Measurements from ENCODE around the gene SMIM26. TPM values are rescaled to one million over a fixed set of nuclear protein-coding genes. Genes with fewer than 3 reads are reported as not detected.

SMIM26 gene
- total RNA-seq, 2 donors from 2014 or later = 153 to 169 TPM

- Histone ChIP-seq H3K9me3 (no peaks in the 10 kb centered on the region), H3K27me3 (replicated peaks; ENCODE audit: insufficient read depth) (no peaks in the 10 kb centered on the region), H3K36me3 (no peaks in the 10 kb centered on the region), H3K27ac (peak overlapping the region; percentile 62 to 73), H3K4me3 (peak overlapping the region; percentile 78 to 93), H3K4me1 (replicated peaks) (no peaks in the 10 kb centered on the region)
- TF ChIP-seq POLR2A (IDR thresholded peaks at IDR 0.05) (no peak), CTCF (IDR thresholded peaks at IDR 0.05) (no peak), POLR2AphosphoS5 (IDR thresholded peaks at IDR 0.05) (no peak)
- intact Hi-C loops (cut with DNase I) = no loop called here
- WGBS = 6% methylated on average over 18 of the region's 18 CpGs
- no peak for DNase-seq (ENCODE audit: low spot score)
These were observed 21.3 kb downstream of the SMIM26 start for GRCh38 chr20:18588574-18588933.

GRCh38 chr20:18589941-18590674, 22.9 kb downstream of the SMIM26 start:
- Histone ChIP-seq H3K4me1 (replicated peaks) (no peaks in the 10 kb centered on the region), H3K4me3 (no peak overlapping the region), H3K27me3 (replicated peaks; ENCODE audit: insufficient read depth) (no peaks in the 10 kb centered on the region), H3K9me3 (no peaks in the 10 kb centered on the region), H3K36me3 (no peaks in the 10 kb centered on the region), H3K27ac (no peak overlapping the region)
- 80% methylated on average over 8 of the region's 8 CpGs for WGBS
- TF ChIP-seq CTCF (IDR thresholded peaks at IDR 0.05) (no peak), POLR2A (IDR thresholded peaks at IDR 0.05) (no peak), POLR2AphosphoS5 (IDR thresholded peaks at IDR 0.05) (no peak)
- intact Hi-C loops (cut with DNase I) = no loop called here
- DNase-seq (ENCODE audit: low spot score) = no peak

- no peaks in the 10 kb centered on the region for H3K4me1 ChIP-seq (replicated peaks)
- TF ChIP-seq CTCF (IDR thresholded peaks at IDR 0.05) = no peak
- TF ChIP-seq POLR2A (IDR thresholded peaks at IDR 0.05) = no peak
- TF ChIP-seq POLR2AphosphoS5 (IDR thresholded peaks at IDR 0.05) = no peak
- no peaks in the 10 kb centered on the region for H3K27me3 ChIP-seq (replicated peaks; ENCODE audit: insufficient read depth)
- no peak overlapping the region for H3K27ac ChIP-seq
- H3K9me3 ChIP-seq = no peaks in the 10 kb centered on the region
- H3K36me3 ChIP-seq = no peaks in the 10 kb centered on the region
- intact Hi-C loops (cut with DNase I) = no loop called here
- H3K4me3 ChIP-seq = no peak overlapping the region
- no peak for DNase-seq (ENCODE audit: low spot score)
These were observed 29.0 kb downstream of the SMIM26 start for GRCh38 chr20:18596270-18596669.

GRCh38 chr20:18609741-18610140, 42.5 kb downstream of the SMIM26 start:
- no peak overlapping the region for H3K27ac ChIP-seq
- H3K4me1 ChIP-seq (replicated peaks) = no peaks in the 10 kb centered on the region
- intact Hi-C loops (cut with DNase I) = no loop called here
- H3K27me3 ChIP-seq (replicated peaks; ENCODE audit: insufficient read depth) = no peaks in the 10 kb centered on the region
- no peak for DNase-seq (ENCODE audit: low spot score)
- TF ChIP-seq CTCF (IDR thresholded peaks at IDR 0.05) (no peak), POLR2AphosphoS5 (IDR thresholded peaks at IDR 0.05) (no peak), POLR2A (IDR thresholded peaks at IDR 0.05) (no peak)
- no peaks in the 10 kb centered on the region for H3K36me3 ChIP-seq
- no peak overlapping the region for H3K4me3 ChIP-seq
- H3K9me3 ChIP-seq = no peaks in the 10 kb centered on the region

- no peak for DNase-seq (ENCODE audit: low spot score)
- H3K9me3 ChIP-seq = no peaks in the 10 kb centered on the region
- peaks cover 3% of the 10 kb centered on the region for H3K4me1 ChIP-seq (replicated peaks)
- H3K4me3 ChIP-seq = no peak overlapping the region
- H3K27me3 ChIP-seq (replicated peaks; ENCODE audit: insufficient read depth) = no peaks in the 10 kb centered on the region
- H3K27ac ChIP-seq = no peak overlapping the region
- H3K36me3 ChIP-seq = no peaks in the 10 kb centered on the region
- TF ChIP-seq POLR2A (IDR thresholded peaks at IDR 0.05) = no peak
- no peak for TF ChIP-seq CTCF (IDR thresholded peaks at IDR 0.05)
- TF ChIP-seq POLR2AphosphoS5 (IDR thresholded peaks at IDR 0.05) = no peak
- intact Hi-C loops (cut with DNase I) = no loop called here
- 80% methylated on average over 8 of the region's 8 CpGs for WGBS
These were observed 44.3 kb downstream of the SMIM26 start for GRCh38 chr20:18611492-18611891.
